PC-3 (cell line): ENCODE measurements around the gene LIG3.

Experiments
- EZH2 ChIP-seq: fragments of 300-600 bp; sonication (generic); IDR thresholded peaks from one replicate; pipeline ENCODE4 v1.6.1; 2017; ENCODE audit warnings: antibody characterized with exemption, mild to moderate bottlenecking, low read length; ENCODE audit not compliant: unreplicated experiment
- TF ChIP-seq, protein P1 (sequence below): fragments of 300-600 bp; sonication (generic); conservative IDR thresholded peaks from 2 replicates; pipeline ENCODE4 v1.5.1; 2017; ENCODE audit warnings: antibody characterized with exemption, low read depth, mild to moderate bottlenecking, low read length

DNA sequence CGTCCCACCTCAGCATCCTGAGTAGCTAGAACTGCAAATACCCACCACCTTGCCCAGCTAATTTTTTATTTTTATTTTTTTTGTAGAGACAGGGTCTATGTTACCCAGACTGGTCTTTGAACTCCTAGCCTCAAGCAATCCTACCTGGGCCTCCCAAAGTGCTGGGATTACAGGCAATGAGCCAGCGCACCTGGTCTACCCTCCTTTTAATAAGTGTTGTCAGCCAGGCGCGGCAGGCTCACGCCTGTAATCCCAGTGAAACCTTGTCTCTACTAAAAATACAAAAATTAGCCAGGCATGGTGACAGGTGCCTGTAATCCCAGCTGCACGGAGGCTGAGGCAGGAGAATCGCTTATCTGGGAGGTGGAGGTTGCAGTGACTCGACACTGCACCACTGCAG lies 63.9 kb downstream of the LIG3 start:
- TF ChIP-seq, protein P1, sequence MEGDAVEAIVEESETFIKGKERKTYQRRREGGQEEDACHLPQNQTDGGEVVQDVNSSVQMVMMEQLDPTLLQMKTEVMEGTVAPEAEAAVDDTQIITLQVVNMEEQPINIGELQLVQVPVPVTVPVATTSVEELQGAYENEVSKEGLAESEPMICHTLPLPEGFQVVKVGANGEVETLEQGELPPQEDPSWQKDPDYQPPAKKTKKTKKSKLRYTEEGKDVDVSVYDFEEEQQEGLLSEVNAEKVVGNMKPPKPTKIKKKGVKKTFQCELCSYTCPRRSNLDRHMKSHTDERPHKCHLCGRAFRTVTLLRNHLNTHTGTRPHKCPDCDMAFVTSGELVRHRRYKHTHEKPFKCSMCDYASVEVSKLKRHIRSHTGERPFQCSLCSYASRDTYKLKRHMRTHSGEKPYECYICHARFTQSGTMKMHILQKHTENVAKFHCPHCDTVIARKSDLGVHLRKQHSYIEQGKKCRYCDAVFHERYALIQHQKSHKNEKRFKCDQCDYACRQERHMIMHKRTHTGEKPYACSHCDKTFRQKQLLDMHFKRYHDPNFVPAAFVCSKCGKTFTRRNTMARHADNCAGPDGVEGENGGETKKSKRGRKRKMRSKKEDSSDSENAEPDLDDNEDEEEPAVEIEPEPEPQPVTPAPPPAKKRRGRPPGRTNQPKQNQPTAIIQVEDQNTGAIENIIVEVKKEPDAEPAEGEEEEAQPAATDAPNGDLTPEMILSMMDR = no peak
- TF ChIP-seq EZH2 = no peak
